Left ventricle myocardium inferior (tissue), 1 donor: ENCODE measurements around the gene LENG8. TPM values are rescaled to one million over a fixed set of nuclear protein-coding genes. Genes with fewer than 3 reads are reported as not detected.

Experiments
- DNase-seq: peaks from one replicate; pipeline ENCODE4 v3.0.0-alpha.2; 2020
- H3K27ac ChIP-seq: fragments of 200-600 bp; replicated peaks from 2 replicates; pipeline ENCODE4 v1.8.0; 2021
- H3K27me3 ChIP-seq: fragments of 200-600 bp; 2 replicates; pipeline ENCODE4 v1.8.0; 2021; ENCODE audit warnings: low read depth
- H3K36me3 ChIP-seq: fragments of 200-600 bp; 2 replicates; pipeline ENCODE4 v1.8.0; 2021
- H3K4me1 ChIP-seq: fragments of 200-600 bp; 2 replicates; pipeline ENCODE4 v1.8.0; 2021
- H3K4me3 ChIP-seq: fragments of 200-600 bp; 2 replicates; pipeline ENCODE4 v1.8.0; 2021; ENCODE audit warnings: mild to moderate bottlenecking, moderate library complexity
- H3K9me3 ChIP-seq: fragments of 200-600 bp; replicated peaks from 2 replicates; pipeline ENCODE4 v1.8.0; 2021
- CTCF ChIP-seq: fragments of 200-600 bp; IDR thresholded peaks from 2 replicates; pipeline ENCODE4 v1.8.0; 2021; ENCODE audit warnings: antibody characterized with exemption, mild to moderate bottlenecking, borderline replicate concordance
- intact Hi-C: fragments of 100-400 bp; cut with micrococcal nuclease; formaldehyde crosslinking; loops from one replicate; pipeline ENCODE4 v1.11.0; 2022
- total RNA-seq: library from RNA; stranded (reverse); fragmentation: NEBNext Ultra II Directional; extraction: Animal tissue kit (Norgen Biotek cat#: 25700); gene quantifications from one replicate; pipeline ENCODE4 v1.2.1, GENCODE V29; 2021
- donor health status: DM: no; HTN: yes; CAD: no; lungs with severe emphysema.

The LENG8 gene
- total RNA-seq, 1 donor from 2014 or later, result 66.0 TPM

- Histone ChIP-seq H3K9me3 (no peaks in the 10 kb centered on the region), H3K4me3 (no peak overlapping the region), H3K36me3 (no peaks in the 10 kb centered on the region), H3K27ac (no peak overlapping the region), H3K27me3 (peaks cover 63% of the 10 kb centered on the region), H3K4me1 (peaks cover 54% of the 10 kb centered on the region)
- intact Hi-C loops, result no loop called here
- no peak for DNase-seq
- no peak for TF ChIP-seq CTCF
Measured at GRCh38 chr19:54432144-54432738, 16.8 kb upstream of the LENG8 start.

- intact Hi-C loops, result no loop called here
- no peak overlapping the region for H3K4me3 ChIP-seq
- DNase-seq, result no peak
- no peaks in the 10 kb centered on the region for H3K9me3 ChIP-seq
- no peak overlapping the region for H3K27ac ChIP-seq
- no peak for TF ChIP-seq CTCF
- peaks cover 58% of the 10 kb centered on the region for H3K4me1 ChIP-seq
- peaks cover 51% of the 10 kb centered on the region for H3K27me3 ChIP-seq
- H3K36me3 ChIP-seq, result no peaks in the 10 kb centered on the region
Measured at GRCh38 chr19:54433697-54434096, 15.3 kb upstream of the LENG8 start.

- intact Hi-C loops, result no loop called here
- no peak for DNase-seq
- peaks cover 64% of the 10 kb centered on the region for H3K4me1 ChIP-seq
Measured at GRCh38 chr19:54434112-54434872, 14.7 kb upstream of the LENG8 start.

GRCh38 chr19:54434873-54435214 is 14.2 kb upstream of the LENG8 start:
- Histone ChIP-seq H3K27me3 (peaks cover 39% of the 10 kb centered on the region), H3K27ac (no peak overlapping the region), H3K9me3 (no peaks in the 10 kb centered on the region), H3K4me1 (peaks cover 61% of the 10 kb centered on the region), H3K4me3 (no peak overlapping the region), H3K36me3 (no peaks in the 10 kb centered on the region)
- intact Hi-C loops, result no loop called here
- TF ChIP-seq CTCF, result no peak
- DNase-seq, result no peak

More at GRCh38 chr19:54434112-54434872, 14.7 kb upstream of the LENG8 start:
- Histone ChIP-seq H3K4me3 (no peak overlapping the region), H3K36me3 (no peaks in the 10 kb centered on the region), H3K9me3 (no peaks in the 10 kb centered on the region), H3K27me3 (peaks cover 45% of the 10 kb centered on the region), H3K27ac (no peak overlapping the region)
- TF ChIP-seq CTCF, result no peak

- Histone ChIP-seq H3K4me1 (peaks cover 54% of the 10 kb centered on the region), H3K27ac (no peak overlapping the region), H3K27me3 (peaks cover 32% of the 10 kb centered on the region), H3K9me3 (no peaks in the 10 kb centered on the region), H3K4me3 (no peak overlapping the region), H3K36me3 (no peaks in the 10 kb centered on the region)
- intact Hi-C loops, result no loop called here
- DNase-seq, result no peak
- TF ChIP-seq CTCF, result no peak
Measured at GRCh38 chr19:54435551-54436016, 13.4 kb upstream of the LENG8 start.
